GM23248 (cell line): ENCODE measurements around the gene TALDO1. TPM values are rescaled to one million over a fixed set of nuclear protein-coding genes. Genes with fewer than 3 reads are reported as not detected.

Source experiments
- DNase-seq: peaks from one replicate; pipeline ENCODE4 v3.0.0-alpha.2; 2015
- H2AFZ ChIP-seq: fragments of 200-600 bp; sonication (generic); 2 replicates; pipeline ENCODE4 v1.6.1; 2016; ENCODE audit warnings: antibody characterized with exemption
- H3F3A ChIP-seq: fragments of 200-600 bp; sonication (generic); 2 replicates; pipeline ENCODE4 v1.6.1; 2016; ENCODE audit warnings: mild to moderate bottlenecking, antibody characterized with exemption, mixed run types; ENCODE audit not compliant: insufficient read depth
- H3K27ac ChIP-seq: fragments of 200-600 bp; sonication (generic); 2 replicates; pipeline ENCODE4 v1.5.1; 2016; ENCODE audit warnings: mild to moderate bottlenecking
- H3K27me3 ChIP-seq: fragments of 200-600 bp; sonication (generic); replicated peaks from 2 replicates; pipeline ENCODE4 v1.6.1; 2016; ENCODE audit warnings: mild to moderate bottlenecking; ENCODE audit not compliant: insufficient read depth
- H3K36me3 ChIP-seq: fragments of 200-600 bp; sonication (generic); 2 replicates; pipeline ENCODE4 v1.6.1; 2016; ENCODE audit warnings: low read depth, mild to moderate bottlenecking
- H3K4me1 ChIP-seq: fragments of 200-600 bp; sonication (generic); 2 replicates; pipeline ENCODE4 v1.6.1; 2016; ENCODE audit warnings: mild to moderate bottlenecking; ENCODE audit not compliant: insufficient read depth
- H3K4me2 ChIP-seq: fragments of 200-600 bp; sonication (generic); one replicate; pipeline ENCODE4 v1.6.1; 2016; ENCODE audit warnings: mild to moderate bottlenecking; ENCODE audit not compliant: unreplicated experiment
- H3K4me3 ChIP-seq: fragments of 200-600 bp; sonication (generic); 2 replicates; pipeline ENCODE4 v1.5.1; 2016; ENCODE audit warnings: mild to moderate bottlenecking
- H3K79me2 ChIP-seq: fragments of 200-600 bp; sonication (generic); 2 replicates; pipeline ENCODE4 v1.6.1; 2016; ENCODE audit warnings: mild to moderate bottlenecking; ENCODE audit not compliant: insufficient read depth
- H3K9ac ChIP-seq: fragments of 200-600 bp; sonication (generic); 2 replicates; pipeline ENCODE4 v1.6.1; 2016; ENCODE audit warnings: mild to moderate bottlenecking
- H3K9me2 ChIP-seq: fragments of 200-600 bp; sonication (generic); 2 replicates; pipeline ENCODE4 v1.6.1; 2016; ENCODE audit warnings: mixed run types, mild to moderate bottlenecking, moderate library complexity; ENCODE audit not compliant: insufficient read depth
- H3K9me3 ChIP-seq: fragments of 200-600 bp; sonication (generic); one replicate; pipeline ENCODE4 v1.6.1; 2017; ENCODE audit warnings: low read depth
- H4K20me1 ChIP-seq: fragments of 200-600 bp; sonication (generic); 2 replicates; pipeline ENCODE4 v1.6.0; 2016; ENCODE audit not compliant: insufficient read depth
- EZH2 ChIP-seq: fragments of 200-600 bp; sonication (generic); IDR thresholded peaks from 2 replicates; pipeline ENCODE4 v1.6.1; 2018; ENCODE audit warnings: antibody characterized with exemption, mild to moderate bottlenecking; ENCODE audit not compliant: insufficient read depth, poor library complexity, severe bottlenecking
- EZH2phosphoT487 ChIP-seq: fragments of 200-600 bp; sonication (generic); IDR thresholded peaks from 2 replicates; pipeline ENCODE4 v1.6.1; 2018; ENCODE audit warnings: antibody characterized with exemption, moderate library complexity, mild to moderate bottlenecking, low read depth; ENCODE audit not compliant: insufficient read depth
- WGBS, 2 experiments: methylation state at CpG; one replicate each; pipeline ENCODE4 v1.1.6; 2015 to 2017; ENCODE audit warnings: low lambda C conversion rate in 2 of 2, low coverage in 1 of 2; ENCODE audit errors: missing lambda C conversion rate in 2 of 2; 5-methylcytosine and 5-hydroxymethylcytosine counted together
- in situ Hi-C: fragments of 300-500 bp; cut with MboI; formaldehyde crosslinking; loops from 2 replicates; pipeline ENCODE4 v1.15.0; 2020
- polyA plus RNA-seq: library from polyadenylated mRNA; unstranded; fragments of >200 nt; fragmentation: Nextera tagmentation; extraction: Ambion mirVana; gene quantifications from 2 replicates; pipeline ENCODE4 v1.2.1, GENCODE V29; 2016
- total RNA-seq: library from RNA; depleted of rRNA; stranded (reverse); fragments of >200 nt; shearing (Covaris generic); gene quantifications from 2 replicates; pipeline ENCODE4 v1.2.3, GENCODE V29; 2014

TALDO1 gene
- total and polyA plus RNA-seq, 2 experiments from 2014 or later = 216 to 313 TPM

- Histone ChIP-seq H3K79me2 (peaks cover 67% of the 10 kb centered on the region), H3K27ac (no peak overlapping the region), H3K4me3 (no peak overlapping the region), H3K4me2 (no peak overlapping the region), H2AFZ (no peak overlapping the region), H3K9me2 (no peaks in the 10 kb centered on the region), H3K9me3 (no peaks in the 10 kb centered on the region), H3K27me3 (no peaks in the 10 kb centered on the region), H3F3A (peaks cover 10% of the 10 kb centered on the region; the same call in 1 of the 2 replicates), H3K9ac (no peak overlapping the region), H4K20me1 (no peaks in the 10 kb centered on the region), H3K36me3 (no peaks in the 10 kb centered on the region), H3K4me1 (peaks cover 12% of the 10 kb centered on the region)
- WGBS, 2 experiments = 85 to 86% methylated on average over 17 to 18 of the region's 18 CpGs
- no peak for TF ChIP-seq EZH2
- in situ Hi-C loops = no loop called here
- no peak for DNase-seq
These were observed 43.0 kb upstream of the TALDO1 start for GRCh38 chr11:704228-704674.

- no peak for TF ChIP-seq EZH2phosphoT487
- TF ChIP-seq EZH2 = no peak
- H3K36me3 ChIP-seq = no peaks in the 10 kb centered on the region
- no peaks in the 10 kb centered on the region for H4K20me1 ChIP-seq
- no peak for DNase-seq
- no peaks in the 10 kb centered on the region for H3K9me2 ChIP-seq
- peak overlapping the region; percentile 89 for H3K9ac ChIP-seq
- H2AFZ ChIP-seq = no peak overlapping the region
- no peak overlapping the region for H3K27ac ChIP-seq
- no peaks in the 10 kb centered on the region for H3K27me3 ChIP-seq
- peaks cover 10% of the 10 kb centered on the region; the same call in 1 of the 2 replicates for H3F3A ChIP-seq
- H3K4me3 ChIP-seq = peak overlapping the region; percentile 87
- H3K79me2 ChIP-seq = peaks cover 60% of the 10 kb centered on the region
- in situ Hi-C loops = no loop called here
- 79 to 85% methylated on average over 26 to 27 of the region's 27 CpGs for WGBS, 2 experiments
- peak overlapping the region; percentile 53 for H3K4me2 ChIP-seq
- no peaks in the 10 kb centered on the region for H3K9me3 ChIP-seq
- peaks cover 12% of the 10 kb centered on the region for H3K4me1 ChIP-seq
These were observed 42.3 kb upstream of the TALDO1 start for GRCh38 chr11:704781-705645.

GRCh38 chr11:705646-706438, 41.4 kb upstream of the TALDO1 start, which contains the start of gene EPS8L2:
Gene EPS8L2, plus strand, starts transcription at chr11:706231. Its CDS starts 3,177 bp downstream, at chr11:709408.
- Histone ChIP-seq H3F3A (peaks cover 10% of the 10 kb centered on the region; the same call in 1 of the 2 replicates), H3K36me3 (no peaks in the 10 kb centered on the region), H2AFZ (peak within 1 kb of the TSS; percentile 67), H3K4me1 (peaks cover 20% of the 10 kb centered on the region), H3K9me2 (no peaks in the 10 kb centered on the region), H3K4me2 (peak within 1 kb of the TSS; percentile 92), H3K4me3 (peak within 1 kb of the TSS; percentile 87), H3K27ac (peak within 1 kb of the TSS; percentile 57), H3K9ac (peak within 1 kb of the TSS; percentile 89), H3K27me3 (no peaks in the 10 kb centered on the region), H4K20me1 (no peaks in the 10 kb centered on the region), H3K79me2 (peaks cover 51% of the 10 kb centered on the region), H3K9me3 (no peaks in the 10 kb centered on the region)
- WGBS, 2 experiments = 11 to 16% methylated on average over 45 to 66 of the region's 90 CpGs
- DNase-seq = peak; percentile 46
- TF ChIP-seq EZH2 = no peak
- TF ChIP-seq EZH2phosphoT487 = no peak
- in situ Hi-C loops = no loop called here

GRCh38 chr11:706439-706956, 40.8 kb upstream of the TALDO1 start:
- H3K9me2 ChIP-seq = no peaks in the 10 kb centered on the region
- H3K27me3 ChIP-seq = no peaks in the 10 kb centered on the region
- peak overlapping the region; percentile 89 for H3K9ac ChIP-seq
- peaks cover 47% of the 10 kb centered on the region for H3K79me2 ChIP-seq
- H3K36me3 ChIP-seq = no peaks in the 10 kb centered on the region
- peak overlapping the region; percentile 87 for H3K4me3 ChIP-seq
- no peaks in the 10 kb centered on the region for H3K9me3 ChIP-seq
- peak overlapping the region; percentile 67 for H2AFZ ChIP-seq
- H3F3A ChIP-seq = peaks cover 10% of the 10 kb centered on the region; the same call in 1 of the 2 replicates
- TF ChIP-seq EZH2phosphoT487 = no peak
- no peak for TF ChIP-seq EZH2
- H3K4me2 ChIP-seq = peak overlapping the region; percentile 92
- no peaks in the 10 kb centered on the region for H4K20me1 ChIP-seq
- H3K4me1 ChIP-seq = peaks cover 20% of the 10 kb centered on the region
- peak overlapping the region; percentile 57 for H3K27ac ChIP-seq
- in situ Hi-C loops = no loop called here
- WGBS, 2 experiments = 0 to 6% methylated on average over 10 to 20 of the region's 22 CpGs
- peak; percentile 87 for DNase-seq
